Astrocyte (in vitro differentiated cells and primary cell): ENCODE measurements around the gene PLD4.

Experiments used
- EZH2 ChIP-seq: IDR thresholded peaks from 2 replicates; pipeline ENCODE4 v1.6.1; 2012; ENCODE audit warnings: mild to moderate bottlenecking, low read length, inconsistent platforms; ENCODE audit not compliant: insufficient read depth
- TF ChIP-seq, protein P1 (sequence below): IDR thresholded peaks from 2 replicates; pipeline ENCODE4 v1.5.1; 2011; ENCODE audit warnings: low read depth, mild to moderate bottlenecking, inconsistent platforms, low read length, moderate library complexity; ENCODE audit not compliant: insufficient read depth

GRCh38 chr14:104929268-104930230 is 4.9 kb downstream of the PLD4 start:
- TF ChIP-seq, protein P1, sequence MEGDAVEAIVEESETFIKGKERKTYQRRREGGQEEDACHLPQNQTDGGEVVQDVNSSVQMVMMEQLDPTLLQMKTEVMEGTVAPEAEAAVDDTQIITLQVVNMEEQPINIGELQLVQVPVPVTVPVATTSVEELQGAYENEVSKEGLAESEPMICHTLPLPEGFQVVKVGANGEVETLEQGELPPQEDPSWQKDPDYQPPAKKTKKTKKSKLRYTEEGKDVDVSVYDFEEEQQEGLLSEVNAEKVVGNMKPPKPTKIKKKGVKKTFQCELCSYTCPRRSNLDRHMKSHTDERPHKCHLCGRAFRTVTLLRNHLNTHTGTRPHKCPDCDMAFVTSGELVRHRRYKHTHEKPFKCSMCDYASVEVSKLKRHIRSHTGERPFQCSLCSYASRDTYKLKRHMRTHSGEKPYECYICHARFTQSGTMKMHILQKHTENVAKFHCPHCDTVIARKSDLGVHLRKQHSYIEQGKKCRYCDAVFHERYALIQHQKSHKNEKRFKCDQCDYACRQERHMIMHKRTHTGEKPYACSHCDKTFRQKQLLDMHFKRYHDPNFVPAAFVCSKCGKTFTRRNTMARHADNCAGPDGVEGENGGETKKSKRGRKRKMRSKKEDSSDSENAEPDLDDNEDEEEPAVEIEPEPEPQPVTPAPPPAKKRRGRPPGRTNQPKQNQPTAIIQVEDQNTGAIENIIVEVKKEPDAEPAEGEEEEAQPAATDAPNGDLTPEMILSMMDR = no peak
- TF ChIP-seq EZH2 = no peak
